GM21723 (cell line): ENCODE results near the gene MRPL38.

ENCODE experiments used
- ATAC-seq: cut with Tn5 transposase; IDR thresholded peaks from one replicate; pipeline ENCODE4 v1.9.1; 2021; ENCODE audit warnings: mild to moderate bottlenecking, moderate library complexity; ENCODE audit not compliant: unreplicated experiment

The MRPL38 gene

GRCh38 chr17:75904749-75905521, at the start of gene MRPL38:
Gene MRPL38 (minus strand): TSS chr17:75904884. CDS start chr17:75904875, 9 bp downstream.
- peak; percentile 89 for ATAC-seq

DNA sequence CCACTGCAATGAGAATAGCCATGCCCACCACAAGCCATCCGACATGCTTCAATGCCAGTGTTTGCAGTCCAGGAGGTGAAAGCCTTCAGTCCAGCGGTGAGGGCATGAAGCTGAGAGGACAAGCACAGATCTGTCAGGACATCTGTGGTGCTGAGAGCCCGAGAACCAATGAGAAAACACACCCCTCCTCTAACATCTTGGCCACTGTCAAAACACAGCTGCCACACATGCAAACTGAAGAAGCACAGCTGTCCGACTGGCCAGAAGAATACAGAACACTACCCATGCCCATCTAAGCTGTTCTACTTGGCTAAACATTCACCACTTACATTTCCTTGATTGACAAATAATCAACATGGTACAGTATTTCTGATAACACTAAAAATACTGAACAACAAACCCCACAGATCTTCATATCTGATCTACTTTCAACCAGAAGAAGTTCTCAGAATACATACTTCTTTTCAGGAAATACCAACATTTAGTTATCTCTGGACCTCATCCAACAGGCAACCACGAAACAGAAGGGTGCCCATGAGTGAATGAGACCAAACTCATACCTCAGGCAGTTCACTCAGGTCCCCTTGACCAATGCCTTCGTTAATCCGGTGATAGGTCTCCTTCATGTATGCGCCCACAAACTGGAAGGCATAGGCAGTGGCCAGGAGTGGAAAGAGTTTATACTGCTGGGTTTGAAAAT, 46.3 kb upstream of the MRPL38 start:
- no peak for ATAC-seq

GRCh38 chr17:75950421-75950820, 45.7 kb upstream of the MRPL38 start:
- no peak for ATAC-seq

DNA sequence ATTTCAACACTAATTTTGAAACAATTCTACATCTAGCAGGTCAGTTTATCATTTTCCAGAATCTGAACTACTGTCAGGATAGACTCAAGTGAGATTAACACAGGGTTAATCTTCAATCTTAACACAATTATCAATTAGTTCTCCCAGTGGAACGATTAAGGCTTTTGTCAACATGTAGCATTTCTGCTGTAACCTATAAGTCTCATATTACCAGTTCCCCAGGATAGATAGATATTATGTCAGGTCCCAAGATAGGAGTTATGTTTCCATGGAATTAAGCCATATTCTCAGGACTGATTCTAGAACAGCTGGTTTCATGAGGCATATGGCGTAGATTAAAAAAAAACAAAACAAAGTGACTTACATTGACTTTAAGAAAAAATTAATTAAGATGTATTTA, 40.5 kb upstream of the MRPL38 start:
- ATAC-seq = no peak

- ATAC-seq = no peak
These were observed 38.8 kb upstream of the MRPL38 start for GRCh38 chr17:75943491-75943890.

GRCh38 chr17:75942473-75942872, 37.8 kb upstream of the MRPL38 start:
- no peak for ATAC-seq

DNA sequence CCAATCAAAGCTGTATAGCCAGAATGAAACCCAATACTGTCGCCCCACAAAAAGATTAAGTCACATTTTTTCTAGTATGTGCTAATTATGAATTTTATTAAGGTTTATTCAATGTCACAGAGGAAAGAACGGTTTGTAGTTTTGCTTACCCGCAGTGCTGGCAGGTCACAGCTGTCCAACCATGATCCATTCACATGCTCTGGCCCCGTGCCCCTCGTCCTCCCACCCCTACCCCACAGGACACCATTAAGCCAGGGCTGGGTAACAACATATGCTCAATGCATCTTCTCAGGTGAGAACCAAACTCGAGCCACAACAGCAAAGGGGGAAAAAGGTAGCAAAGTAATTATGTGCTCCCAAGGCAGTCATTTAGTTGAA, 36.7 kb upstream of the MRPL38 start:
- ATAC-seq = no peak

DNA sequence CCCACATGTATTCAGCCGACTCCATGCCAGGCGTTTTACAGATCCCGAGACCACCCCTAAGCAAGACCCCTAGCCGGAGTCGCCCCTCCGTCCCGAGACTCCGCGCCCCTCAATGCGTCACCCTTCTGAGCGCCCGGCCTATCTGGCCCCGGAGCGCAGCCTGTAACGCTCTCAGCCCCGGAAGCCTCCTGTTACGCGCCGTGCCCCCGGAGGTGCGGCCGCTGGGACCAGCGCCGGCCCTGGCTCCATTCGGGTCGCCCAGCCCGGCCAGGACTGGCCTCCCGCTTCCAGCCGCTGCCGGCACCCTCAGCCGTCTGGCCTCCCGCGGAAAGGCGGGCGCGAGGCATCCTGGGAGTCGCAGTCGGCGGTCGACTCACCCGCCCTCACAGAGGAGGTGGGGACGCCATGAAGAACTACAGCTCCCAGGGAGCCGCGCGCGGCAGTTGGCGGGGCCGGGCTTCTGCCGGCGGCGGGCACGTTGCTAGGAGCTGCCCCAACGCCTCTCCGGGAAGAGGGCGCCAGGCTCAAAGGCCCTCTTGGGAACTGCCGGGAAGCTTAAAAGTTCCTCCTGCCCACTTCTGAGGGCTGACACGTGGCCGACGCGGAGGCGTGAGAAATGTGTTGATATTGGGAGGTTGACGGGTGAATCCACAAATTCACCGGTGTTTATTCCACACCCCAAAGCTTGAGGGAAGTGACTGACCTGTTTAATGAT, 36.2 kb upstream of the MRPL38 start, which contains the start of gene FBF1:
FBF1 (minus strand) TSS at position 316 of the 715 bp plus-strand sequence. CDS start 2,893 bp downstream, outside the sequence.
- peak; percentile 94 for ATAC-seq

DNA sequence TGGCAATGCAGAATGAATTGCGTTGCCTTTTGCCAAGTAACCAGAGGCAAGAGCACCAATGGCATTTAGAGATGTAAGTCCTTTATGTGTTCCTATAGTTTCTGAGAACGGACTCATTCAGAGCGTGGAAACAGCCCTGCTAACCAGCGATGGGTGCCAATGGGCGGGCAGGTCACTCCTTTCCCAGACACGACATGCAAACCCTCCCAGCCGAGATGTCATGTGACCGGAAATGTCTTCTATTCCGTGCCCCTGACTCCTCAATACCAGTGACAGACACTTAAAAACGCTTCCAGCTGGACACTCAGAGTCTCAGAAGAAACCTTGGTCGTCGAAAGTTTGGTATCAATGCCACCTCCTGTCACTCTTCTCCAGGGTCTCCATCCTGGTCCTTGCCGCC, 33.0 kb upstream of the MRPL38 start:
- ATAC-seq = no peak

DNA sequence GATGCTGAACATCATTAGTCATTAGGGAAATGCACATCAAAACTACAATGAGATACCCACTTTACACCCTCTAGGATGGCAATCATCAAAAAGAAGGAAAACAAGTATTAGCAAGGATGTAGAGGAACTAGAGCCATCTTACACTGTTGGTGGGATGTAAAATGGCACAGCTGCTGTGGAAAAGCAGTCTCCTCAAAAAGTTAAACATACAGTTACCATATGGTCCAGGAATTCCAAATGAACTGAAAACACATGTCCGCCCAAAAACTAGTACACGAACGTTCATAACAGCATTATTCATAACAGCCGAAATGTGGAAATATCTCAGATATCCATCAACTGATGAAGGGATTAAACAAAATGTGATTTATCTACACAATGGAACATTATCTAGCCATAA, 29.1 kb upstream of the MRPL38 start:
- ATAC-seq = no peak

DNA sequence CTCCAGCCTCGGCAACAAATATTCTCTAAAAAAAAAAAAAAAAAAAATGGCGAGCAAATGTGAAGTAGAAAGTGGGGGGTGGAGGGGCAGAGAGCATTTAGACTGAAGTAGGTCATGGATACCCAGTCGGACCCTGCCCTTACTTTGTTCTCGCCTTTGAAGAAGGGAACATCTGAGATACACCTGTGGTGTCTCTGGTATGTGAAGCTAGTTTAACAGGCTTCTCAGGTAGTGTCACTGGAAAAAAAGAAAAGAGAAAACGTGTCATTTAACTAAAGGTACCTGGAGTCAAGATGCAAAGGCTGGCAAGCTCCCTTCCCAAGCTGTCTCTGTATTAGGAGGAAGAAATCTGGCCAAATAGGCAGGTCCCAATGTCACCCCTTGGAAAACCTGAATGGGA, 28.2 kb upstream of the MRPL38 start:
- no peak for ATAC-seq

DNA sequence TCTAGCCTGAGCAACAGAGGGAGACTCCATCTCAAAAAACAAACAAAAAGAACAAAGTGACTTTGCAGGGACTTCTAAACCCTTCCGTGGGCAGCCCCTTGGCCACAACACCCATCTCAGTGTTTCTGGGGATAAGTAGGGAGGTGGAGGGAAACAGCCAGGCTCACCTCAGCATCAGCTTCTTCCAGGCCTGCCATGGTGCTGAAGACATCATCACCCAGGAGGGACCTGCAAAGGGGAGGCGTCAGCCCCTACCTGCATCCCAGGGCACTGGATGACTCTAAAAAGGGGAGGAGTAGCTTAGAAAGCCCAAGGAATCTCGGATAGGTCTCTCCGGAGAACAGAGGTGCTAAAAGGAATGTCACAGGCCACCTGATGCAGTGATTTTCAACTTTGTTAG, 26.4 kb upstream of the MRPL38 start:
- no peak for ATAC-seq

DNA sequence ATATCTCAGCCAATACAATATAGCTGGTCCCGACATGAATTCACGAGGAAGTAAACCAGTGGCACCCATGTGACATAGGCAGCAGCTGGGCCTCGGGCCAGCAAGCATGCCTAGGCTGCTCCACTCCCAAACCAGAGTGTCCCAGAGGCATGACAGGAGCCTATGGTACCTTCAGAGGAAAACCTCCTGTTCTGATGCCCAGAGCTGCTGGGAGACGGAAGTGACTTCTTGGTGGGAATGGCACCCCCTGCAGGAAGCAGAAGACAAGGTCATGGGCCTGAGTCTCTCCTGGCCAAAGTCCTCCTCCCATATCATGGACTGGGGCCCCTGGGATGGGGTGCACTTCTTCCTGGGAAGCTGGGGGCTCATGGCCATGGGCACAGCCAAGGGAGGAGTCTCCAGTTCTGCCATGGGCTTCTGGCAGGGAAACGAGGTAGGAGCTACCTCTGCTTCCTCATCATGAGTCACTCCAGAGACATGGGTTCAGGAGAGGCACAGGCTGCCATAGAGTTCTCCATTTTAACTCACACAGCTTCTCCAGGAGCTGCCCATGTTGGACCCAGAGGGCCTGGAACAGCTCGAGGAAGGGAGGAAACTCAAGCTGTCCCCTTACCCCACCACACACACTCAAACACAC, 22.7 kb upstream of the MRPL38 start:
- no peak for ATAC-seq

DNA sequence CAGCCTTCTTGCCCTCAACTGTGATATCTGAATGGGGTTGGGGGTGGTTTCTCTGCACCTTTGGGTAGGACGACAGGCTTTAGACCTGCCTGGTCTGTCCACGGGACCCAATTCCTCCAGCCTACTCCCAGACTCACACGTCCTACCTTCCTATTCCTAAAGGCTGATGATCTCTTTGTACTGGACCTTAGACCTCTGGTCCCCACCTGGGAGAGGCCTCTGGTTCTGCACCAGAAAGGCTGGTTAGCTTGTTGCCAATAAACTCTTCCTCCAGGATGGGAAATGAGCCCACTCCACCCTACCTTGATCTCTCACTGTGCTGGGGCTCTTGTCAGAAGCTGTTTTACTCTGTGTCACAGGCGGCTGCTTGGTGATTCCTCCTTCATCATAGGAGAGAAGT, 21.8 kb upstream of the MRPL38 start:
- ATAC-seq = no peak

DNA sequence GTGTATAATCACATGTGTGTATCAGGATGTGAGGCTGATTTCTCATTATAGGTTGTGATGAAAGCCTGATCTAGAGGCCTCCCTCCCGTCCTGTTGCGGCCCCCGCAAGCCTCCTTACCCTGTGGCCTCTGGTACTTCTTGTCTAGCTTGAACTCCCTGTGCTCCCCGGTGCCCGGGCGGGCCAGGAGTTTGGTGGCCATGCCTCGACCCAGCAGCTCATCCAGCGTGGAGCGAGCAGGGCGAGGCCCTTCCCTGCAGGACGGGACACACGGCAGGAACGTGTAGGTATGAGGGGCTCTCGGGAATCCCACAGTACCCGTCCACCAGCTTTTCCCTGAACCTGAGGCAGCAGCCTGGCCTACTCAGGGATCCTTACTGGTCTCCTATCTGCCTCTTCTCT, 21.2 kb upstream of the MRPL38 start:
- ATAC-seq = no peak

- ATAC-seq = no peak
These were observed 20.4 kb upstream of the MRPL38 start for GRCh38 chr17:75925103-75925502.

DNA sequence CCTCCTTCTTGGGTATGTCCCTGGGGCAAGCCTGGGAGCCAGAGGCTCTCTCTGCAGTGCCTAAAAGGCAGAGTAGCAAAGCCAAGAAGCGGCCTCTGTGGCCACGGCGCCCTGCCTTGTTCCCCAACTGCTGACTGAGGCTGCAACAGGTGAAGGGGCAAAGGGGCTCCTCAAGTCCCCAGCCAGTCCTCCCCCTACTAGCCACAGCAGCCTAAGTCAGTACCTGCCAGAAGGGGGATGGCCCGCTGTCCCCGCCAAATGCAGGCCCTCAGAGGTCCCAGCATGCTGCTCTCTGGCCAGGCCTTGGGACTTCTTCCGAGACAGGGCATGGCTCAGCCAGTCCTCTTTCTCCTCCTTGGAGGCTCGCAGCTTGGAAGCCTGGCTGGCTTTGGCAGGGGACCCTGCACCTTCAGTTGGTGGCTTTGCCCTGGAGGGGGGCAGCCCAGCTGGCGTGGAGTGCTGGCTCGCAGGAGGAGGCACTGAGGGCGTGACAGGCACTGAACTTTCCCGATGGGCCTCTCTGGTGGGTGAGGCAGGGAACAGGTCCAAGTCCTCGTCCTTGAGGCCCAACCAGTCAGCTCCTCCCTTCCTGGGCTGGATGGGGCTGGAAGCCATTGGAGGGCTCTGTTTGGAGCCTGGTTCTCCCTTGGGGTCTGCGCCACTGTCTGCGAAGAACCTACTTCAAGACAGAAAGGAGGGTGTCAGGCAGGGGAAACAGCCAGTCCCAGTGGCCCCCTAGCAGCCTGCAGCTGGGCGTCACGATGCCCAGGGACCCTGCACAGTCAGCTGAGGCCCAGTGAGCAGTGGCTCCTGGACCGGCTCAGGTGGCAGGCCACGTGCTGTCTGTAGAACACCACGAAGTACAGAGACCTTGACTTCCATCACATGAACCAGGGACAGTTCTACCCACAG, 18.5 kb upstream of the MRPL38 start:
- ATAC-seq = no peak

- no peak for ATAC-seq
These were observed 17.7 kb upstream of the MRPL38 start for GRCh38 chr17:75922173-75922961.

DNA sequence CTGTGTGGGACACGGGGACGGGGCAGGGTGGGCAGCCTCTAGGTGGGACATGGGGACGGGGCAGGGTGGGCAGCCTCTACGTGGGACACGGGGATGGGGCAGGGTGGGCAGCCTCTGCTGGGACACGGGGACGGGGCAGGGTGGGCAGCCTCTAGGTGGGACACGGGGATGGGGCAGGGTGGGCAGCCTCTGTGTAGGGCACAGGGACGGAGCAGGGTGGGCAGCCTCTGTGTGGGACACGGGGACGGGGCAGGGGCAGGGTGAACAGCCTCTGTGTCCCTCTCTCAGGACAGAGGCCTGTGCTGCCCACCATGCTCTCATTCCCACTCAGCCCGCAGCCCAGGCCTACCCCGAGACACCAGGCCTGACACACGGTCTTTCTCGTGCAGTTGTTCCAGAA, 16.9 kb upstream of the MRPL38 start:
- ATAC-seq = no peak
